Activated CD8-positive, alpha-beta T cell treated with anti-CD3 and anti-CD28 coated beads, Interleukin-2, amount 10 ng/mL, durations not matched to agents 7 days and 5 days (primary cell): ENCODE results near the gene GJB1. TPM values are rescaled to one million over a fixed set of nuclear protein-coding genes. Genes with fewer than 3 reads are reported as not detected.
"Not testable (repeated sequence)": the region's sequence is repeated elsewhere in the genome, so short reads cannot be mapped to it uniquely, and the experiment has no call there.

Source experiments
- ATAC-seq: fragments of 150-1000 bp; cut with Tn5 transposase; one replicate; pipeline ENCODE4 v1.10.0; 2021; ENCODE audit warnings: moderate library complexity
- CTCF ChIA-PET: fragments of 350-600 bp; sonication (Branson Sonifier 250); formaldehyde crosslinking; loops from one replicate; lab custom pipeline; 2021; ENCODE audit warnings: antibody characterized with exemption; lab: Charles Lee
- POLR2A ChIA-PET: fragments of 350-600 bp; sonication (Branson Sonifier 250); formaldehyde crosslinking; loops from one replicate; lab custom pipeline; 2021; ENCODE audit warnings: antibody characterized with exemption; lab: Charles Lee
- DNase-seq: peaks from one replicate; pipeline ENCODE4 v3.0.0-alpha.2; 2020
- H3K27ac Mint-ChIP-seq: one replicate; pipeline ENCODE4 v1.8.0; 2021; ENCODE audit warnings: mild to moderate bottlenecking, mixed read lengths
- H3K27me3 Mint-ChIP-seq: one replicate; pipeline ENCODE4 v1.8.0; 2021; ENCODE audit warnings: low read depth, mixed read lengths
- H3K36me3 Mint-ChIP-seq: one replicate; pipeline ENCODE4 v1.8.0; 2021; ENCODE audit warnings: low read depth, mixed read lengths
- H3K4me1 Mint-ChIP-seq: one replicate; pipeline ENCODE4 v1.8.0; 2021; ENCODE audit warnings: low read depth, mixed read lengths
- H3K4me3 Mint-ChIP-seq: one replicate; pipeline ENCODE4 v1.8.0; 2021; ENCODE audit warnings: mild to moderate bottlenecking, mixed read lengths
- H3K9me3 Mint-ChIP-seq: one replicate; pipeline ENCODE4 v1.8.0; 2022; ENCODE audit warnings: mixed read lengths; ENCODE audit not compliant: insufficient read depth
- total RNA-seq, 2 experiments: library from RNA; stranded (reverse); gene quantifications; one replicate each; pipeline ENCODE4 v1.2.3, GENCODE V29; 2021

The GJB1 gene
- total RNA-seq, 2 experiments from 2014 or later = not detected

GRCh38 chrX:71244359-71245128, 21.5 kb downstream of the GJB1 start:
- H3K4me3 Mint-ChIP-seq = no peak overlapping the region
- ATAC-seq (no peak), DNase-seq (no peak)
- no peak overlapping the region for H3K27ac Mint-ChIP-seq
- CTCF ChIA-PET = no interaction called here
- no peaks in the 10 kb centered on the region for H3K4me1 Mint-ChIP-seq
- peaks cover 56% of the 10 kb centered on the region for H3K36me3 Mint-ChIP-seq
- POLR2A ChIA-PET = interaction anchor here (0.7 kb wide), 1 partner anchor 39 kb away, joined by 3 read pairs; no protein-coding TSS in a partner anchor
- H3K9me3 Mint-ChIP-seq = no peaks in the 10 kb centered on the region
- H3K27me3 Mint-ChIP-seq = no peaks in the 10 kb centered on the region

- Mint-ChIP-seq H3K4me1 (no peaks in the 10 kb centered on the region), H3K36me3 (peaks cover 51% of the 10 kb centered on the region), H3K9me3 (no peaks in the 10 kb centered on the region), H3K27ac (no peak overlapping the region), H3K4me3 (no peak overlapping the region), H3K27me3 (no peaks in the 10 kb centered on the region)
- CTCF ChIA-PET = no interaction called here
- ATAC-seq (no peak), DNase-seq (no peak)
- POLR2A ChIA-PET = no interaction called here
Measured at GRCh38 chrX:71245159-71245558, 22.1 kb downstream of the GJB1 start.

GRCh38 chrX:71250841-71251240, 27.8 kb downstream of the GJB1 start:
- Mint-ChIP-seq H3K4me1 (peaks cover 33% of the 10 kb centered on the region), H3K27me3 (no peaks in the 10 kb centered on the region), H3K36me3 (peaks cover 23% of the 10 kb centered on the region), H3K27ac (peak overlapping the region; percentile 46), H3K9me3 (no peaks in the 10 kb centered on the region), H3K4me3 (no peak overlapping the region)
- POLR2A ChIA-PET = interaction anchor here (0.6 kb wide), 1 partner anchor 33 kb away, joined by 3 read pairs; the partner anchor contains the start of gene NONO
- CTCF ChIA-PET = no interaction called here
- ATAC-seq = no peak
- DNase-seq = no peak

- Mint-ChIP-seq H3K4me3 (peak overlapping the region; percentile 92), H3K4me1 (peaks cover 34% of the 10 kb centered on the region), H3K36me3 (peaks cover 20% of the 10 kb centered on the region), H3K9me3 (no peaks in the 10 kb centered on the region), H3K27ac (no peak overlapping the region), H3K27me3 (no peaks in the 10 kb centered on the region)
- DNase-seq (no peak), ATAC-seq (no peak)
- ChIA-PET CTCF (interaction anchor here (1.5 kb wide), 1 partner anchor 53 kb away, joined by 3 read pairs; no protein-coding TSS in a partner anchor), POLR2A (interaction anchor here (3.8 kb wide), 1 partner anchor 32 kb away, joined by 40 read pairs; the partner anchor contains the start of gene NONO)
Measured at GRCh38 chrX:71251466-71251973, 28.5 kb downstream of the GJB1 start.

- Mint-ChIP-seq H3K4me1 (peaks cover 34% of the 10 kb centered on the region), H3K4me3 (peak overlapping the region; percentile 92), H3K36me3 (peaks cover 14% of the 10 kb centered on the region), H3K27ac (peak overlapping the region; percentile 63), H3K9me3 (no peaks in the 10 kb centered on the region), H3K27me3 (no peaks in the 10 kb centered on the region)
- CTCF ChIA-PET = interaction anchor here (1.5 kb wide), 1 partner anchor 54 kb away, joined by 3 read pairs; no protein-coding TSS in a partner anchor
- ATAC-seq (no peak), DNase-seq (no peak)
- POLR2A ChIA-PET = interaction anchor here (3.8 kb wide), 1 partner anchor 32 kb away, joined by 40 read pairs; the partner anchor contains the start of gene NONO
Measured at GRCh38 chrX:71252221-71252620, 29.2 kb downstream of the GJB1 start.

GRCh38 chrX:71253253-71254091, 30.4 kb downstream of the GJB1 start:
- peak overlapping the region; percentile 92 for H3K27ac Mint-ChIP-seq
- H3K9me3 Mint-ChIP-seq = no peaks in the 10 kb centered on the region
- H3K36me3 Mint-ChIP-seq = peaks cover 11% of the 10 kb centered on the region
- peaks cover 34% of the 10 kb centered on the region for H3K4me1 Mint-ChIP-seq
- peak; percentile 42 for DNase-seq
- H3K27me3 Mint-ChIP-seq = no peaks in the 10 kb centered on the region
- peak overlapping the region; percentile 92 for H3K4me3 Mint-ChIP-seq
- CTCF ChIA-PET = interaction anchor here (1.0 to 1.9 kb wide), 2 partner anchors 30 to 57 kb away, joined by 5 to 11 read pairs; partner anchors contain the start of gene NONO
- POLR2A ChIA-PET = interaction anchor here (1.1 to 3.8 kb wide), 6 partner anchors 30 to 868 kb away, joined by 3 to 40 read pairs (median 6); partner anchors contain the start of genes NONO and TAF1
- no peak for ATAC-seq

GRCh38 chrX:71254092-71254963, 31.3 kb downstream of the GJB1 start, which contains the start of gene ZMYM3:
Gene ZMYM3 (minus strand): TSS chrX:71254140. CDS start chrX:71253255, 885 bp downstream.
- peak; percentile 87 for DNase-seq
- no peaks in the 10 kb centered on the region for H3K27me3 Mint-ChIP-seq
- peaks cover 7% of the 10 kb centered on the region for H3K36me3 Mint-ChIP-seq
- H3K4me1 Mint-ChIP-seq = peaks cover 34% of the 10 kb centered on the region
- peak within 1 kb of the TSS; percentile 92 for H3K27ac Mint-ChIP-seq
- H3K4me3 Mint-ChIP-seq = peak within 1 kb of the TSS; percentile 92
- POLR2A ChIA-PET = interaction anchor here (0.5 to 3.8 kb wide), 12 partner anchors 27 to 1121 kb away, joined by 3 to 40 read pairs (median 4); partner anchors contain the start of genes IGBP1, NONO, OGT and TAF1
- CTCF ChIA-PET = interaction anchor here (0.7 to 1.9 kb wide), 3 partner anchors 29 to 116 kb away, joined by 3 to 11 read pairs (median 5); partner anchors contain the start of gene NONO
- ATAC-seq = peak; percentile 92
- no peaks in the 10 kb centered on the region for H3K9me3 Mint-ChIP-seq

- peaks cover 3% of the 10 kb centered on the region for H3K36me3 Mint-ChIP-seq
- H3K27ac Mint-ChIP-seq = peak overlapping the region; percentile 92
- H3K4me3 Mint-ChIP-seq = no peak overlapping the region
- H3K4me1 Mint-ChIP-seq = peaks cover 32% of the 10 kb centered on the region
- ATAC-seq (no peak), DNase-seq (no peak)
- H3K9me3 Mint-ChIP-seq = no peaks in the 10 kb centered on the region
- ChIA-PET CTCF (interaction anchor here (1.3 kb wide), 1 partner anchor 27 kb away, joined by 5 read pairs; the partner anchor contains the start of gene NONO), POLR2A (interaction anchor here (1.7 kb wide), 1 partner anchor 1123 kb away, joined by 4 read pairs; the partner anchor contains the start of gene IGBP1)
- H3K27me3 Mint-ChIP-seq = no peaks in the 10 kb centered on the region
Measured at GRCh38 chrX:71256051-71256450, 33.0 kb downstream of the GJB1 start.

GRCh38 chrX:71256856-71257255, 33.8 kb downstream of the GJB1 start:
- Mint-ChIP-seq H3K36me3 (no peaks in the 10 kb centered on the region), H3K4me1 (peaks cover 24% of the 10 kb centered on the region), H3K27me3 (no peaks in the 10 kb centered on the region), H3K9me3 (no peaks in the 10 kb centered on the region), H3K4me3 (no peak overlapping the region), H3K27ac (no peak overlapping the region)
- ATAC-seq = no peak
- DNase-seq = no peak
- POLR2A ChIA-PET = interaction anchor here (0.6 kb wide), 1 partner anchor 325 kb away, joined by 3 read pairs; no protein-coding TSS in a partner anchor
- CTCF ChIA-PET = interaction anchor here (1.3 kb wide), 1 partner anchor 26 kb away, joined by 5 read pairs; the partner anchor contains the start of gene NONO

- H3K4me3 Mint-ChIP-seq, DNase-seq, ATAC-seq, H3K9me3 Mint-ChIP-seq, CTCF ChIA-PET, POLR2A ChIA-PET, H3K27me3 Mint-ChIP-seq, H3K27ac Mint-ChIP-seq, H3K4me1 Mint-ChIP-seq, H3K36me3 Mint-ChIP-seq: not testable (repeated sequence)
Measured at GRCh38 chrX:71268624-71269023, 45.6 kb downstream of the GJB1 start.
